Choroid plexus epithelial cell (primary cell): ENCODE data around the gene EXOC4.

Experiments
- DNase-seq: peaks from one replicate; pipeline ENCODE4 v3.0.0-alpha.2; 2010; ENCODE audit warnings: low read depth
- H3K4me3 ChIP-seq: 2 replicates; pipeline ENCODE4 v1.5.1; 2011; ENCODE audit warnings: low read depth, mild to moderate bottlenecking, control low read depth, low read length, moderate library complexity
- CTCF ChIP-seq: conservative IDR thresholded peaks from 2 replicates; pipeline ENCODE4 v1.5.1; 2011; ENCODE audit warnings: low read depth, mild to moderate bottlenecking, control low read depth, inconsistent platforms, low read length, moderate library complexity

Gene EXOC4

GRCh38 chr7:133761443-133761842, 508.6 kb downstream of the EXOC4 start:
- no peak overlapping the region for H3K4me3 ChIP-seq
- no peak for DNase-seq
- TF ChIP-seq CTCF: no peak

GRCh38 chr7:133763076-133763640, 510.3 kb downstream of the EXOC4 start:
- no peak for DNase-seq

GRCh38 chr7:133769668-133770067, 516.8 kb downstream of the EXOC4 start:
- no peak for DNase-seq
- TF ChIP-seq CTCF: no peak
- no peak overlapping the region for H3K4me3 ChIP-seq

More at GRCh38 chr7:133763076-133763640, 510.3 kb downstream of the EXOC4 start:
- no peak overlapping the region for H3K4me3 ChIP-seq
- no peak for TF ChIP-seq CTCF

- DNase-seq: peak; percentile 48
- no peak overlapping the region for H3K4me3 ChIP-seq
- no peak for TF ChIP-seq CTCF
Observed at GRCh38 chr7:133770863-133771492, 518.1 kb downstream of the EXOC4 start.

- no peak overlapping the region for H3K4me3 ChIP-seq
- DNase-seq: no peak
- no peak for TF ChIP-seq CTCF
Observed at GRCh38 chr7:133771788-133772419, 519.0 kb downstream of the EXOC4 start.

GRCh38 chr7:133773601-133774000, 520.7 kb downstream of the EXOC4 start:
- TF ChIP-seq CTCF: no peak
- H3K4me3 ChIP-seq: no peak overlapping the region
- DNase-seq: no peak
